ENCODE results near the gene UBE2I.
"Not testable (repeated sequence)": the region's sequence is repeated elsewhere in the genome, so short reads cannot be mapped to it uniquely, and the experiment has no call there.

UBE2I gene

GRCh38 chr16:1293921-1294656 is 15.3 kb upstream of the UBE2I start:
- DNase-seq, result no peak

- no peak for DNase-seq
Observed at GRCh38 chr16:1295465-1295864, 14.0 kb upstream of the UBE2I start.

- not testable (repeated sequence) for DNase-seq
Observed at GRCh38 chr16:1296688-1297017, 12.8 kb upstream of the UBE2I start.

GRCh38 chr16:1297018-1297696 is 12.3 kb upstream of the UBE2I start:
- no peak for DNase-seq

- no peak for DNase-seq
Observed at GRCh38 chr16:1298406-1298805, 11.0 kb upstream of the UBE2I start.

- DNase-seq, result no peak
Observed at GRCh38 chr16:1299012-1299867, 10.2 kb upstream of the UBE2I start.

- DNase-seq, result no peak
Observed at GRCh38 chr16:1299868-1300203, 9.6 kb upstream of the UBE2I start.

GRCh38 chr16:1300664-1301476 is 8.6 kb upstream of the UBE2I start:
- DNase-seq, result peak; percentile 65

GRCh38 chr16:1301562-1301961 is 7.9 kb upstream of the UBE2I start:
- no peak for DNase-seq

GRCh38 chr16:1305823-1306222 is 3.6 kb upstream of the UBE2I start:
- no peak for DNase-seq

GRCh38 chr16:1306334-1306733 is 3.1 kb upstream of the UBE2I start:
- DNase-seq, result no peak

- no peak for DNase-seq
Observed at GRCh38 chr16:1308036-1308976, 1.1 kb upstream of the UBE2I start.

- peak; percentile 34 for DNase-seq
Observed at GRCh38 chr16:1309888-1310831, 724 bp downstream of the UBE2I start.

GRCh38 chr16:1310832-1311200 is 1.4 kb downstream of the UBE2I start:
- no peak for DNase-seq

- no peak for DNase-seq
Observed at GRCh38 chr16:1311212-1311737, 1.8 kb downstream of the UBE2I start.

GRCh38 chr16:1311738-1312466 is 2.5 kb downstream of the UBE2I start:
- DNase-seq, result no peak

GRCh38 chr16:1312467-1312816 is 3.0 kb downstream of the UBE2I start:
- DNase-seq, result no peak

GRCh38 chr16:1312903-1313302 is 3.5 kb downstream of the UBE2I start:
- no peak for DNase-seq

GRCh38 chr16:1313721-1314369 is 4.4 kb downstream of the UBE2I start:
- no peak for DNase-seq
